BLaER1 treated with 17β-estradiol and CSF1 and Interleukin-3, amounts not matched to agents 10 nM and 100 nM (cell line): ENCODE data around the gene MTUS2.

ENCODE experiments used
- H3K27ac ChIP-seq, 11 experiments: shearing (Covaris generic); formaldehyde crosslinking; 2 replicates each; pipeline ENCODE4 v1.8.1; 2022
- H3K27me3 ChIP-seq, 11 experiments: shearing (Covaris generic); formaldehyde crosslinking; 2 replicates each; pipeline ENCODE4 v1.8.1; 2022
- H3K36me3 ChIP-seq, 11 experiments: shearing (Covaris generic); formaldehyde crosslinking; 2 replicates each; pipeline ENCODE4 v1.8.1; 2022
- H3K4me1 ChIP-seq, 10 experiments: shearing (Covaris generic); formaldehyde crosslinking; 2 replicates each; pipeline ENCODE4 v1.8.1; 2022
- H3K4me2 ChIP-seq, 11 experiments: shearing (Covaris generic); formaldehyde crosslinking; 2 replicates each; pipeline ENCODE4 v1.8.1; 2022
- H3K4me3 ChIP-seq, 10 experiments: shearing (Covaris generic); formaldehyde crosslinking; 2 replicates each; pipeline ENCODE4 v1.8.1; 2022
- H3K9ac ChIP-seq, 11 experiments: shearing (Covaris generic); formaldehyde crosslinking; 2 replicates each; pipeline ENCODE4 v1.8.1; 2022
- H3K9me3 ChIP-seq, 11 experiments: shearing (Covaris generic); formaldehyde crosslinking; replicated peaks in 1 of 11; 2 replicates each; pipeline ENCODE4 v1.8.1; 2022
- H4K20me1 ChIP-seq, 11 experiments: shearing (Covaris generic); formaldehyde crosslinking; 2 replicates each; pipeline ENCODE4 v1.8.1; 2022
- Cebpa-rat ChIP-seq, 11 experiments: shearing (Covaris generic); IDR thresholded peaks; 2 replicates each; pipeline ENCODE4 v1.8.1; 2022

The MTUS2 gene

DNA sequence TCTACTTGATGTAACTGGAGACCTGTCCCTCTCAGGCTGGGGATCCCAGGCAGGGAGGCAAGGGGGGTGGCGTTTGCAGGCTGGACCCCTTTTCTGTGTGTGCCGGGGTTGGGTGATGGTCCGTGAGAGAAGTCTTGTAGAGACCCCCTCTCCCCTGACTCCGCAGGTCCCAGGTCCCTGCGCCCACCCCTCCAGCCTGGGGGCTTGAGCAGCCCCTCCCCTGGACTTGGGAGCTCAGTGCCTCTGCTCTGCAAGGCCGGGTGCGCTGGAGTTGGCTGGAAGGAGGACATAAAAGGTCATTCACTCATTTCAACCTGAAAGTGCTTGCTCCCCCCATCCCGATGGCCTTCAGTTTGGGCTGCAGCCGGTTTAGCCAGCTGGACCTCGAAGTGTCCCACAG is 685.8 kb downstream of the MTUS2 start:
- H3K27ac ChIP-seq, result no peak overlapping the region
- peaks cover 0 to 54% (median 32%) of the 10 kb centered on the region in 11 experiments; a peak in 18 of 22 replicates for H4K20me1 ChIP-seq
- peaks cover 9 to 41% (median 24%) of the 10 kb centered on the region in 10 experiments for H3K4me1 ChIP-seq
- H3K9ac ChIP-seq, result no peak overlapping the region
- peaks cover 5 to 16% (median 10%) of the 10 kb centered on the region in 11 experiments; a peak in 20 of 22 replicates for H3K36me3 ChIP-seq
- H3K9me3 ChIP-seq, result no peaks in the 10 kb centered on the region
- no peak overlapping the region for H3K4me2 ChIP-seq
- no peak for TF ChIP-seq Cebpa-rat (IDR thresholded peaks at IDR 0.05)
- no peak overlapping the region for H3K4me3 ChIP-seq
- H3K27me3 ChIP-seq, result no peaks in the 10 kb centered on the region; a peak in 1 of 22 replicates

- Histone ChIP-seq H3K36me3 (peaks cover 19 to 30% (median 24%) of the 10 kb centered on the region in 11 experiments; a peak in 21 of 22 replicates), H3K9me3 (no peaks in the 10 kb centered on the region), H3K27ac (no peak overlapping the region), H3K4me2 (peak overlapping the region in 10 of 11 experiments; percentile 9 to 66 (median 40); a peak in 19 of 22 replicates), H3K27me3 (no peaks in the 10 kb centered on the region), H3K4me1 (peaks cover 9 to 51% (median 25%) of the 10 kb centered on the region in 10 experiments), H4K20me1 (peaks cover 0 to 68% (median 32%) of the 10 kb centered on the region in 11 experiments; a peak in 18 of 22 replicates), H3K9ac (peak overlapping the region in 2 of 11 experiments; percentile 19 to 24; a peak in 1 of 22 replicates), H3K4me3 (no peak overlapping the region)
- no peak for TF ChIP-seq Cebpa-rat (IDR thresholded peaks at IDR 0.05)
These were observed 687.2 kb downstream of the MTUS2 start for GRCh38 chr13:29507356-29507755.

DNA sequence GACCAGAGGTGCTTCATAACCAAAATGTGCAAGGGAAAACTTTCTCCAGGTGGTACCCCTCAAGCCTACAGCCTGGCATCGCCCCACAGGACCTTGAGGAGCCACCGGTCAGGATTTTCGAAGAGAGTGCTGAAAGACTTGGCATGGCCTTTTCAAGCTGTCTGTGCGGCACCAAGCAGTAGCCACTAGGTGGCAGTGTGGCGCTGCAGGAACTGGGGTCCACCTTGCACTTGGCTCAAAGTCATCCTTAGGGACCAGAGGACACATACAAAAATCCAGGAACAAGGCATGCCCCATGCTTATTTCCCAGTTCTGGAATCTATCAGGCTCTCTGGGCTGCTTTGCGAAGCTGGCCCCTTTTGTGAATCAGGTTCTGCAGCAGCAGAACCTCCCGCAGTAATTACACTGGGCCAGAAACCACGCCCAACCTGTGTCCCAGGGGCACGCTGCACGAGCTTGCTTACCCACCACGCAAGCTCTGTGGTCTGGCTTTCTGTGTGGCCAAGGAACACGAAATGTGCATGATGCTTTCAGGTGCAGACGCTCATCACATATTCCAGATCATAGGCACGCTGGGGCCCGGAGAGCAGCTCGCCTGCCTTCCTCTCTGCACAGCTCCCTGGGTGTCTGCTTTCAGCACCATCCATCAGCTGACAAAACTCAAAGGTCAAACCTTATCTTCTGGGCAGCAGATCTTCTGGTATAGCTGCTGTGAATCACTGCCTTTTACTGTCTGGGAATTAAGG is 688.2 kb downstream of the MTUS2 start:
- Histone ChIP-seq H3K4me2 (peak overlapping the region in 10 of 11 experiments; percentile 9 to 66 (median 40); a peak in 16 of 22 replicates), H4K20me1 (peaks cover 0 to 77% (median 35%) of the 10 kb centered on the region in 11 experiments; a peak in 18 of 22 replicates), H3K27ac (no peak overlapping the region), H3K4me1 (peaks cover 12 to 51% (median 26%) of the 10 kb centered on the region in 10 experiments), H3K36me3 (peaks cover 28 to 39% (median 33%) of the 10 kb centered on the region in 11 experiments), H3K9ac (peak overlapping the region in 3 of 11 experiments; percentile 18 to 24 (median 19); a peak in 1 of 22 replicates), H3K4me3 (no peak overlapping the region), H3K9me3 (no peaks in the 10 kb centered on the region), H3K27me3 (no peaks in the 10 kb centered on the region)
- TF ChIP-seq Cebpa-rat (IDR thresholded peaks at IDR 0.05), result no peak

- H3K27me3 ChIP-seq, result no peaks in the 10 kb centered on the region
- H3K36me3 ChIP-seq, result peaks cover 34 to 45% (median 39%) of the 10 kb centered on the region in 11 experiments
- no peak overlapping the region for H3K27ac ChIP-seq
- peak overlapping the region in 8 of 11 experiments; percentile 5 to 66 (median 50); a peak in 8 of 22 replicates for H3K4me2 ChIP-seq
- no peak overlapping the region for H3K4me3 ChIP-seq
- peaks cover 17 to 51% (median 30%) of the 10 kb centered on the region in 10 experiments for H3K4me1 ChIP-seq
- no peak for TF ChIP-seq Cebpa-rat (IDR thresholded peaks at IDR 0.05)
- peaks cover 0 to 83% (median 40%) of the 10 kb centered on the region in 11 experiments; a peak in 18 of 22 replicates for H4K20me1 ChIP-seq
- H3K9me3 ChIP-seq, result no peaks in the 10 kb centered on the region
- no peak overlapping the region for H3K9ac ChIP-seq
These were observed 688.7 kb downstream of the MTUS2 start for GRCh38 chr13:29508876-29509252.

- H3K36me3 ChIP-seq, result peaks cover 46 to 57% (median 51%) of the 10 kb centered on the region in 11 experiments
- H3K4me3 ChIP-seq, result no peak overlapping the region
- H3K9ac ChIP-seq, result no peak overlapping the region
- no peaks in the 10 kb centered on the region for H3K9me3 ChIP-seq
- TF ChIP-seq Cebpa-rat (IDR thresholded peaks at IDR 0.05), result no peak
- no peaks in the 10 kb centered on the region for H3K27me3 ChIP-seq
- peaks cover 0 to 95% (median 53%) of the 10 kb centered on the region in 11 experiments; a peak in 19 of 22 replicates for H4K20me1 ChIP-seq
- no peak overlapping the region for H3K27ac ChIP-seq
- no peak overlapping the region for H3K4me2 ChIP-seq
- H3K4me1 ChIP-seq, result peaks cover 17 to 44% (median 30%) of the 10 kb centered on the region in 10 experiments
These were observed 690.0 kb downstream of the MTUS2 start for GRCh38 chr13:29509999-29510589.

- Histone ChIP-seq H3K27me3 (no peaks in the 10 kb centered on the region), H3K4me1 (peaks cover 17 to 44% (median 30%) of the 10 kb centered on the region in 10 experiments), H3K4me3 (no peak overlapping the region), H4K20me1 (peaks cover 0 to 98% (median 54%) of the 10 kb centered on the region in 11 experiments; a peak in 19 of 22 replicates), H3K4me2 (no peak overlapping the region), H3K27ac (no peak overlapping the region), H3K36me3 (peaks cover 52 to 63% (median 57%) of the 10 kb centered on the region in 11 experiments), H3K9me3 (no peaks in the 10 kb centered on the region), H3K9ac (no peak overlapping the region)
- TF ChIP-seq Cebpa-rat (IDR thresholded peaks at IDR 0.05), result no peak
These were observed 690.5 kb downstream of the MTUS2 start for GRCh38 chr13:29510651-29511084.

- Histone ChIP-seq H3K4me3 (no peak overlapping the region), H3K27me3 (no peaks in the 10 kb centered on the region), H3K9me3 (no peaks in the 10 kb centered on the region), H3K27ac (no peak overlapping the region), H3K4me2 (no peak overlapping the region), H3K9ac (no peak overlapping the region), H3K4me1 (peaks cover 17 to 44% (median 30%) of the 10 kb centered on the region in 10 experiments), H3K36me3 (peaks cover 58 to 69% (median 63%) of the 10 kb centered on the region in 11 experiments), H4K20me1 (peaks cover 0 to 98% (median 54%) of the 10 kb centered on the region in 11 experiments; a peak in 19 of 22 replicates)
- no peak for TF ChIP-seq Cebpa-rat (IDR thresholded peaks at IDR 0.05)
These were observed 691.1 kb downstream of the MTUS2 start for GRCh38 chr13:29511106-29511796.

- Histone ChIP-seq H3K27me3 (no peaks in the 10 kb centered on the region), H3K4me2 (no peak overlapping the region), H3K4me3 (no peak overlapping the region), H3K27ac (no peak overlapping the region), H3K4me1 (peaks cover 17 to 41% (median 27%) of the 10 kb centered on the region in 10 experiments), H3K9me3 (no peaks in the 10 kb centered on the region), H4K20me1 (peaks cover 0 to 100% (median 56%) of the 10 kb centered on the region in 11 experiments; a peak in 19 of 22 replicates), H3K9ac (no peak overlapping the region), H3K36me3 (peaks cover 65 to 76% (median 70%) of the 10 kb centered on the region in 11 experiments)
- no peak for TF ChIP-seq Cebpa-rat (IDR thresholded peaks at IDR 0.05)
These were observed 691.8 kb downstream of the MTUS2 start for GRCh38 chr13:29511980-29512379.
